Adrenal gland (tissue), 12 donors: ENCODE measurements around the gene FAM221A. TPM values are rescaled to one million over a fixed set of nuclear protein-coding genes. Genes with fewer than 3 reads are reported as not detected.

Source experiments
- DNase-seq, 7 donors: peaks; one replicate each; pipeline ENCODE4 v3.0.0-alpha.2; 2019 to 2020
- H3K27ac ChIP-seq, 5 donors: fragments of 200-600 bp; sonication (generic) in 4 of 5; 1 replicate in 3 of 5; 2 replicates in 2 of 5; pipeline versions ENCODE4 v1.5.1 to v1.8.0; 2016 to 2020; ENCODE audit warnings: mild to moderate bottlenecking in 1 of 5
- H3K27me3 ChIP-seq: fragments of 200-600 bp; 2 replicates; pipeline ENCODE4 v1.8.0; 2021
- H3K36me3 ChIP-seq, 2 donors: fragments of 200-600 bp; replicated peaks in 1 of 2; 1 replicate in 1 of 2; 2 replicates in 1 of 2; pipeline versions ENCODE4 v1.5.1 to v1.8.0; 2018 to 2022
- H3K4me1 ChIP-seq, 2 donors: fragments of 200-600 bp; replicated peaks in 1 of 2; 1 replicate in 1 of 2; 2 replicates in 1 of 2; pipeline versions ENCODE4 v1.5.1 to v1.8.0; 2018 to 2021
- H3K4me3 ChIP-seq, 4 donors: fragments of 200-600 bp; sonication (generic) in 3 of 4; one replicate each; pipeline ENCODE4 v1.5.1; 2016 to 2018
- H3K9me3 ChIP-seq, 3 donors: fragments of 200-600 bp; sonication (generic) in 1 of 3; replicated peaks in 1 of 3; 1 replicate in 2 of 3; 2 replicates in 1 of 3; pipeline versions ENCODE4 v1.5.1 to v1.8.0; 2016 to 2021
- POLR2A ChIP-seq, 2 donors: fragments of 450-650 bp; IDR thresholded peaks; one replicate each; pipeline ENCODE4 v1.6.1; 2017; ENCODE audit warnings: antibody characterized with exemption in 2 of 2, mild to moderate bottlenecking in 2 of 2, moderate library complexity in 1 of 2
- WGBS, 4 donors: extraction: QIAGEN DNeasy Blood & Tissue Kit in 2 of 4; methylation state at CpG; one replicate each; pipeline versions ENCODE4 v1.1.5 to v1.1.7; 2013 to 2017; 5-methylcytosine and 5-hydroxymethylcytosine counted together
- intact Hi-C, 2 donors: fragments of 100-400 bp; cut with DNase I; formaldehyde crosslinking; loops; one replicate each; pipeline versions ENCODE4 v1.14.1 to v1.15.0; 2022 to 2023
- polyA plus RNA-seq, 3 donors: library from polyadenylated mRNA; stranded (reverse); fragments of 200-250 nt in 2 of 3; fragments of 350-450 nt in 1 of 3; fragmentation: Illumina TruSeq in 1 of 3; extraction: RNeasy Lipid Tissue Mini Kit (QIAGEN cat#74804) in 1 of 3; gene quantifications; one replicate each; pipeline ENCODE4 v1.2.3, GENCODE V29; 2013 to 2014
- small RNA-seq, 2 donors: library from RNA; depleted of rRNA; stranded (forward); fragments of <200 nt; gene quantifications; one replicate each; pipeline ENCODE3, GENCODE V24; 2016
- total RNA-seq, 9 donors: library from RNA; depleted of rRNA in 4 of 9; stranded (reverse); fragments of >200 nt in 4 of 9; fragments of 120-200 nt in 1 of 9; fragmentation: NEBNext Ultra II Directional in 1 of 9; extraction: Animal tissue kit (Norgen Biotek cat#: 25700) in 1 of 9; gene quantifications; one replicate each; pipeline versions ENCODE4 v1.1.0 to v1.2.4, GENCODE V29; 2013 to 2023
- TF ChIP-seq, protein P1 (sequence below), 6 experiments: fragments of 450-650 bp in 4 of 6; fragments of 200-600 bp in 2 of 6; sonication (generic) in 1 of 6; IDR thresholded peaks; 1 replicate in 5 of 6; 2 replicates in 1 of 6; pipeline versions ENCODE4 v1.5.1 to v1.8.0; 2016 to 2021; ENCODE audit warnings: antibody characterized with exemption in 6 of 6, mild to moderate bottlenecking in 2 of 6, moderate library complexity in 1 of 6
- donor health status: healthy with polysubstance abuse.
- donor health status: Bipolar disorder and iron deficiency.
- donor health status: DM: yes; HTN: yes; CAD: no.
- donor health status: DM: no; HTN: no; CAD: no.
- donor health status: DM: no; HTN: no; CAD: no.
- donor health status: DM: yes; HTN: yes; CAD: no.

Gene FAM221A
- total and polyA plus RNA-seq, 12 donors, result 1.3 to 5.6 (median 4.4) TPM

DNA sequence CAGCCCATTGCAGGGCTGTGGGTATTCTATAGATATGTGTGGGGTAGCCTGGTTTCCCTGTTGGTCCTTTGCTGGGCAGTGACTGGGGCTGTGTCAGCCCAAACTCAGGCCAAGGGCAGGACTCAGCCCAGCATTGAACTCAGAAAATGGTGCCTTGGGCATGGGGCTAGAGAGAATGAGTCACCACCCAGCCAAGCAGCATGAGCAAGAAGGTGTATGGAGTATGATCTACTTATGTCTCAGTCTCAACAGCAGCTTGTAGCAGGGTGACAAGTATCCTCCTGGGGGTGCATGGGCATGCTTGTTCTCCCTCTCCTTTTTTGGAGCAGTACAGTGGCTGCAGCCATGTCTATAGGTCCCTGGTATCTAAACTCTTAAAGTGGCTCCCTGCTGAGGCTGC is 62.1 kb downstream of the FAM221A start:
- no peak for DNase-seq
- no peak overlapping the region for H3K4me3 ChIP-seq
- intact Hi-C loops, result no loop called here

DNA sequence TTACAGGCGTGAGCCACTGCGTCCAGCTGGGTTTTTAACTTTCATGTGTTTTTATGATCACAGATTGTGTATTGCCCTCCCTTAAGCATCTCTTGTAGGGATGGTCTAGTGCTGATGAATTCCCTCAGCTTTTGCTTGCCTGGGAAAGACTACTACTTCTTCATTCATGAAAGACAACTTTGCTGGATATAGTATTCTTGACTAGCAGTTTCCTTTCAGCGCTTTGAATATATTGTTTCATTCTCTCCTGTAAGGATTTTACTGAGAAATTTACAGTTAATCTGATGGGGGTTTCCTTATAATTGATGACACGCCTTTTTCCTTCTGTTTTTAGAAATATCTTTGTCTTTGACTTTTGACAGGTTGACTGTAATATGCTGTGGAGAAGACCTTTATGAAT is 63.2 kb downstream of the FAM221A start:
- Histone ChIP-seq H3K36me3 (no peaks in the 10 kb centered on the region), H3K27ac (no peak overlapping the region), H3K4me3 (no peak overlapping the region), H3K27me3 (no peaks in the 10 kb centered on the region), H3K4me1 (no peaks in the 10 kb centered on the region), H3K9me3 (peaks cover 0 to 10% (median 0%) of the 10 kb centered on the region in 3 donors)
- DNase-seq, result no peak
- intact Hi-C loops, result no loop called here
- TF ChIP-seq POLR2A (IDR thresholded peaks at IDR 0.05), result no peak
- TF ChIP-seq, protein P1, sequence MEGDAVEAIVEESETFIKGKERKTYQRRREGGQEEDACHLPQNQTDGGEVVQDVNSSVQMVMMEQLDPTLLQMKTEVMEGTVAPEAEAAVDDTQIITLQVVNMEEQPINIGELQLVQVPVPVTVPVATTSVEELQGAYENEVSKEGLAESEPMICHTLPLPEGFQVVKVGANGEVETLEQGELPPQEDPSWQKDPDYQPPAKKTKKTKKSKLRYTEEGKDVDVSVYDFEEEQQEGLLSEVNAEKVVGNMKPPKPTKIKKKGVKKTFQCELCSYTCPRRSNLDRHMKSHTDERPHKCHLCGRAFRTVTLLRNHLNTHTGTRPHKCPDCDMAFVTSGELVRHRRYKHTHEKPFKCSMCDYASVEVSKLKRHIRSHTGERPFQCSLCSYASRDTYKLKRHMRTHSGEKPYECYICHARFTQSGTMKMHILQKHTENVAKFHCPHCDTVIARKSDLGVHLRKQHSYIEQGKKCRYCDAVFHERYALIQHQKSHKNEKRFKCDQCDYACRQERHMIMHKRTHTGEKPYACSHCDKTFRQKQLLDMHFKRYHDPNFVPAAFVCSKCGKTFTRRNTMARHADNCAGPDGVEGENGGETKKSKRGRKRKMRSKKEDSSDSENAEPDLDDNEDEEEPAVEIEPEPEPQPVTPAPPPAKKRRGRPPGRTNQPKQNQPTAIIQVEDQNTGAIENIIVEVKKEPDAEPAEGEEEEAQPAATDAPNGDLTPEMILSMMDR (IDR thresholded peaks at IDR 0.05), result no peak
- 87 to 91% (median 89%) methylated on average over 4 of the region's 4 CpGs for WGBS, 4 donors

More for the DNA sequence above, 62.1 kb downstream of the FAM221A start:
- Histone ChIP-seq H3K27ac (no peak overlapping the region), H3K36me3 (no peaks in the 10 kb centered on the region), H3K9me3 (peaks cover 0 to 10% (median 0%) of the 10 kb centered on the region in 3 donors), H3K4me1 (no peaks in the 10 kb centered on the region), H3K27me3 (no peaks in the 10 kb centered on the region)
- no peak for TF ChIP-seq POLR2A (IDR thresholded peaks at IDR 0.05)
- TF ChIP-seq, protein P1 (IDR thresholded peaks at IDR 0.05), result no peak

DNA sequence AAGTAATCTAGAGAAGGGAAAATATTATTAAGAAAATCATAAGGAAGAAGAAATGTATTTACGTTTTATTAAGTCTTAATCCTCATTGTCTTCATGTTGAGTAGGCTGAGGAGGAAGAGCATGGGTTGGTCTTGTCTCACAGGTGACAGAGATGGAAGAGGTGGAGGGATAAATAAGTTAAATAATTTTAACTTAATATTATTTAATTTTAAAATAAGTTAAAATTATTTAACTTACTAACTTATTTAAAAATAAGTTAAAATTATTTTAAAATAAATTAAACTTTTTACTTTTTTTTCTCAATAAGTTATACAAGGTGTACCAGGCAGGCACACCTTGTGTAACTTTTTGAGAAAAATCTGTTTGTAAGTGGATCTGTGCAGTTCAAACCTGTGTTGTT is 66.6 kb downstream of the FAM221A start:
- Histone ChIP-seq H3K9me3 (peaks cover 0 to 10% (median 0%) of the 10 kb centered on the region in 3 donors), H3K4me3 (no peak overlapping the region), H3K27ac (no peak overlapping the region), H3K27me3 (no peaks in the 10 kb centered on the region), H3K4me1 (no peaks in the 10 kb centered on the region), H3K36me3 (no peaks in the 10 kb centered on the region)
- intact Hi-C loops, result no loop called here
- 53 to 72% (median 59%) methylated on average over 1 of the region's 1 CpG for WGBS, 4 donors
- no peak for DNase-seq
- TF ChIP-seq, protein P1 (IDR thresholded peaks at IDR 0.05), result no peak
- TF ChIP-seq POLR2A (IDR thresholded peaks at IDR 0.05), result no peak

DNA sequence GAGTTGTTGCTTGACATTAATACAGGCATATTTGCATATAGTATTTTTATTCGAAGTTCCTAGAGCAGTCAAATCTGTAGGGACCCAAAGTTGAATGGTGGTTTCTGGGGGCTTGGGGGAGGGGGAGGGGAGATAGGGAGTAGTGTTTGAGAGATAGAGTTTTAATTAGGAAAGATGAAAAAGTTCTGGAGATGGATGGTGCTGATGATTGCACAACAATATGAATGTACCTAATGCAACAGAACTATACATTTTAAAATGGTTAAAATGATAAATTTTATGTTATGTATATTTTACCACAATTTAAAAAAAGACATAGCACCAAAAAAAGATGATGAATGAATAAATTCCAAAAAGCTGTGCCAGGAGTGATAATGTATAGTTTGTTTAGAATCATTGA is 71.9 kb downstream of the FAM221A start:
- TF ChIP-seq, protein P1 (IDR thresholded peaks at IDR 0.05), result no peak
- TF ChIP-seq POLR2A (IDR thresholded peaks at IDR 0.05), result no peak
- no peaks in the 10 kb centered on the region for H3K4me1 ChIP-seq
- H3K27me3 ChIP-seq, result no peaks in the 10 kb centered on the region
- H3K27ac ChIP-seq, result no peak overlapping the region
- 67 to 82% (median 69%) methylated on average over 1 of the region's 1 CpG for WGBS, 4 donors
- intact Hi-C loops, result no loop called here
- no peaks in the 10 kb centered on the region for H3K9me3 ChIP-seq
- no peak for DNase-seq
- no peak overlapping the region for H3K4me3 ChIP-seq
- H3K36me3 ChIP-seq, result no peaks in the 10 kb centered on the region

Small RNA genes lying within 50 kb of the gene (small RNA-seq; reads per million reads assigned to genes)
- 0 reads per million in 2 donors for gene AC006026.2

Other genes with a start within 250 kb of the FAM221A start
- 10 to 100 TPM in 1 of 9 donors, 1 to 10 TPM in 2, under 1 TPM in 4, not detected in 2; 0.14 to 67.4 (median 0.75) TPM for gene IGF2BP3, start 209.7 kb upstream of the FAM221A start, total RNA-seq
- gene IGF2BP3, start 209.7 kb upstream of the FAM221A start, polyA plus RNA-seq, result under 1 TPM in 2 of 3 donors, not detected in 1; 0.03 to 0.09 TPM
- 10 to 100 TPM; 13.2 to 69.1 (median 59.9) TPM for gene TRA2A, start 148.2 kb upstream of the FAM221A start, total RNA-seq
- gene TRA2A, start 148.2 kb upstream of the FAM221A start, polyA plus RNA-seq, result 100 to 1,000 TPM; 128 to 190 (median 134) TPM
- 10 to 100 TPM in 6 of 9 donors, 1 to 10 TPM in 3; 7.9 to 48.0 (median 11.2) TPM for gene CCDC126, start 82.8 kb upstream of the FAM221A start, total RNA-seq
- gene CCDC126, start 82.8 kb upstream of the FAM221A start, polyA plus RNA-seq, result 10 to 100 TPM in 1 of 3 donors, 1 to 10 TPM in 2; 1.7 to 12.4 (median 2.8) TPM
- gene STK31, start 30.0 kb downstream of the FAM221A start, total RNA-seq, result under 1 TPM in 6 of 9 donors, not detected in 3; 0.22 to 0.78 (median 0.40) TPM
- gene STK31, start 30.0 kb downstream of the FAM221A start, polyA plus RNA-seq, result under 1 TPM in 2 of 3 donors, not detected in 1; 0.27 to 0.40 TPM